Measurements from ENCODE around the gene SLC9A7.

GRCh38 chrX:46549914-46550313 is 209.0 kb downstream of the SLC9A7 start:
- no peak for TF ChIP-seq ETV5 (CRISPR knock-in tag; IDR thresholded peaks at IDR 0.05; ENCODE audit: borderline replicate concordance)
- no peak for TF ChIP-seq POLR2A (IDR thresholded peaks at IDR 0.05; ENCODE audit: insufficient read depth in 1 of 2, low read depth in 2 of 2, low read length in 2 of 2)
- no peak for TF ChIP-seq RARA (CRISPR knock-in tag; IDR thresholded peaks at IDR 0.05)
- TF ChIP-seq ZFP36 (IDR thresholded peaks at IDR 0.05; ENCODE audit: borderline replicate concordance, low read depth, low read length, partially characterized antibody): no peak
- no peak for TF ChIP-seq GATAD1 (CRISPR knock-in tag; IDR thresholded peaks at IDR 0.05)
- no peak for TF ChIP-seq JUN (CRISPR knock-in tag; IDR thresholded peaks at IDR 0.05)
- TF ChIP-seq ESRRA (CRISPR knock-in tag; IDR thresholded peaks at IDR 0.05; ENCODE audit: low read depth): no peak
- no peak for TF ChIP-seq ZNF816 (CRISPR knock-in tag; IDR thresholded peaks at IDR 0.05; ENCODE audit: borderline replicate concordance)
- no peak for TF ChIP-seq PAX8 (CRISPR knock-in tag; IDR thresholded peaks at IDR 0.05; ENCODE audit: borderline replicate concordance)
- no peak for TF ChIP-seq HOXA7 (CRISPR knock-in tag; IDR thresholded peaks at IDR 0.05)
- no peak for TF ChIP-seq MAFF (IDR thresholded peaks at IDR 0.05; ENCODE audit: low read depth, low read length)

All from HepG2 (cell line).